Heart left ventricle (tissue), 13 donors: ENCODE measurements around the gene TBX3.

Experiments used
- CTCF ChIP-seq, 12 donors: fragments of 200-600 bp; sonication (generic) in 4 of 12; IDR thresholded peaks; one replicate each; pipeline versions ENCODE4 v1.5.0 to v1.8.0; 2018 to 2022; ENCODE audit warnings: antibody characterized with exemption in 12 of 12, mild to moderate bottlenecking in 5 of 12
- POLR2A ChIP-seq, 2 donors: fragments of 450-650 bp; IDR thresholded peaks; one replicate each; pipeline ENCODE4 v1.6.1; 2017; ENCODE audit warnings: antibody characterized with exemption in 2 of 2, mild to moderate bottlenecking in 2 of 2, moderate library complexity in 2 of 2
- donor health status: ischemic (EF 13 %, LVEDD 7.1; RV severe dilation, severe dysfunction).
- donor health status: DM: no; HTN: yes; CAD: no.
- donor health status: DM: no; HTN: no; CAD: no.
- donor health status: ischemic (EF 25% LVEDD 6.9; RV normal size, moderate dysfunction).
- donor health status: ischemic (EF 25% LVEDD 5.7; RV mildly dilated, moderate dysfunction).
- donor health status: ischemic (EF 35%, LVEDD 5.7; RV mildly dilated, moderate dysfunction).
- donor health status: nonischemic (EF 11% LVEDD 7.7; RV severe dilation, severe dysfunction).
- donor health status: DM: yes; HTN: yes; CAD: no.
- donor health status: PGD.
- donor health status: ischemic (EF 29% LVEDD 5.4; RV normal size, mild dysfunction).
- donor health status: nonischemic (EF 23%, LVEDD 6.1; RV moderate dilation, normal function).

DNA sequence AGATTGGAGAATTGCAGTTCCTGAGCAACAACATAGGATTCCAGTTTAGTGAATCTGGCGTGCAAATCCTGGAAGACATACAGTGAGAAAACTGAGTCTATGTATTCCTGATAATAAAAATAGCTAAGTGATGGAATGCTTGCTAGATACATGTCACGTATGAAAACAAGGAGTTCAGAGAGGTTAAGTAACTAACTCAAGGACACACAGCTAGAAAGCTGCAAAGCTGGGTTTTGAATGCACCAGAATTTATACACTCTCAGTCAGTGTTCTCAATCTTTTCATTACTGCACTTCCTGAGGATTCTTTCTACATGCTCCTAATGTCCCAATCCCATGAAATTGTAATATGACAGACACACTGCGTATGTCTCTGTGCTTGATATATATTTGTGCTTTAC is 35.3 kb downstream of the TBX3 start:
- no peak for TF ChIP-seq POLR2A (IDR thresholded peaks at IDR 0.05)
- no peak for TF ChIP-seq CTCF (IDR thresholded peaks at IDR 0.05)
